CD4-positive, alpha-beta T cell treated with Interleukin-1 beta for 1 hour (primary cell): ENCODE results near the gene ANKRD13D.

Source experiments
- DNase-seq, 2 donors: peaks; one replicate each; pipeline ENCODE4 v3.0.0-alpha.2; 2020 to 2022

Gene ANKRD13D

DNA sequence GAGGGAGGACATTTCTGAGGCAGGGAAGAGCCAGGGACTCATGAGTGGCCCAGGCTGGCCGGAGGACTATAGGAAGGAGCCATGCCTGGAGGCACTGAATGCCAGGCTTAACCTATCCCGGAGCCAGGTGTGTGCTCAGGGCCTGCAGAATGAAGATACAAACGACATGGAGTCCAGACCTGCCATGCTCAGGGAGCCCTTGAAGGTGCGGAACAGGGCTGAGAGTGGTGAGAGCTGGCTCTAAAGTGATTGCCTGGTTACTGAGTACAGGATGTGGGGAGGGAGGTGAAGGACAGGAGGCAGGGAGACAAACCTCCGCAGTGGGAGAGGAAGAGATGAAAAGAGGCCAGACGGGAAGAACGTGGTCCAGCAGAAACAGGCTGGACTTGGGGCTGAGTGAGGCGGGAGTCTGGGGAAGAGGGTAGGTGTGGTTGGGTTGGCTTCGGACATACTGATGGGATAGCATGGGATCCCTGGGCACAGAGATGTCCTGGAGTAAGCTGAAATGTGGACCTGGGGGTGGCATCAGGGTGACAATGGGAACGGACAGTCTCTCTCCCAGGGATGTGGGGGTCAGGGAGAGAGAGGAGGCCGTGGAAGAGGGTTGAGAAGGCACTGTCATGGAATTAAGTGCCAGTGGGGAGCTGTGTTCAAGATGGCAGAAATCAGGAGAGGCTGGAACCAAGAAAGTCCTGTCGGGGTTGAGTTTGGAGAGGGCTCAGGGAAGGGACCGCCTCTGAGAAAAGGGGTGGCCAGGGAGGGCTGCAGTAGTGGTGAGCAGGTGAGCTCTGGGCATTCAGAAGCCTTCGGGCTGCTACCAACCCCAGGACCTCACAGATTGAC lies 1.5 kb upstream of the ANKRD13D start:
- peak; percentile 32 to 53 for DNase-seq

DNA sequence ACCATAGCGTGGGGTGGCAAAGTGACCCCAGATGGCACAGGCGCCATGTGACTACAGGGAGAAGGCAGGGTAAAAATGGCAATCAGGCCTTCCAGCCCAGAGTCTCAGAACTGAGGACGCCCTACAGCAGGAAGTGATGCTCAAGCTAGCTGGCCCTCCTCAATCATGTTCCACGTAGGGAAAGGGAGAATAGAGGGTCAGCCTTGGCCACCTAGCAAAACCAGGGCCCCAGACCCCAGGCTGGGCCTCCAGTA lies 978 bp upstream of the ANKRD13D start:
- DNase-seq = no peak

DNA sequence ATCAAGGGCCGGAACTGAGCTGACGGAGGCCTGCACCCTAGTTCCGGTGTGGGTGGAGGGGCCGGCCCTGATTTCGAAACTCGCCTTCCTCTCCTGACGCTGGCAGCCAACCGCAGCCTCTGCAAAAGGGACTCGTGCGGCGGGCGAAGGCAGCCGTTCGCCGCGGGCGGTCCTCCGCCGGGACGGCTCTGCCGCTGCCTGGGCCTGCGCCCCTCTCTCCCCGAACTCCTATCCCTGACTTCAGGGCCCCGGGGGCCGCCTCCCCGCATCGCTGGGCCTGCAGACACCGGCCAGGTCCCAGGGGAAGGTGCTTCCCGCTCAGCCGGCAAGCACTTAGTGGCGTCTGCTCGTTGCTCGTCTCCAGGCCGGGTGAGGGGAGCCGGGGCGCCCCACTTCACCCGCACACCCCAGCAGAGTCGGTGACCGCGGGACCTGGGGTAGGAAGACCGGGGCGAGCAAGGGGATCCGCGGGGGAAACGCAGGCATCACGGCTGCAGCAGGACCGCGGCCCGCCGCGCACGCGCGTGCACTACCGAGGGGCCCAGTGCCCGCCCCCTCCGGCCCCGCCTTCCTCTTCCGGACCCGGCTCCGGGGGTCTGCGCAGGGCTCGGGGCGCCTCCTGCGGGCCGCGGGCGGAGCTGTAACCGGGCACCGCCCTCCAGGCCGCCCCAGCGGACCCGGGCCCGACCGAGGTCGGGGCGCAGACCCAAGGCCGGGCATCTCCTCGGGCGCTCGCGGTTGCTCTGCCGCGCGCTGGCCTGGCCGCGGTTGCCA lies 464 bp upstream of the ANKRD13D start:
- peak; percentile 87 to 91 for DNase-seq

- no peak for DNase-seq
Observed at GRCh38 chr11:67289651-67290479, 762 bp downstream of the ANKRD13D start.

GRCh38 chr11:67290801-67291200 lies 1.7 kb downstream of the ANKRD13D start:
- no peak for DNase-seq

DNA sequence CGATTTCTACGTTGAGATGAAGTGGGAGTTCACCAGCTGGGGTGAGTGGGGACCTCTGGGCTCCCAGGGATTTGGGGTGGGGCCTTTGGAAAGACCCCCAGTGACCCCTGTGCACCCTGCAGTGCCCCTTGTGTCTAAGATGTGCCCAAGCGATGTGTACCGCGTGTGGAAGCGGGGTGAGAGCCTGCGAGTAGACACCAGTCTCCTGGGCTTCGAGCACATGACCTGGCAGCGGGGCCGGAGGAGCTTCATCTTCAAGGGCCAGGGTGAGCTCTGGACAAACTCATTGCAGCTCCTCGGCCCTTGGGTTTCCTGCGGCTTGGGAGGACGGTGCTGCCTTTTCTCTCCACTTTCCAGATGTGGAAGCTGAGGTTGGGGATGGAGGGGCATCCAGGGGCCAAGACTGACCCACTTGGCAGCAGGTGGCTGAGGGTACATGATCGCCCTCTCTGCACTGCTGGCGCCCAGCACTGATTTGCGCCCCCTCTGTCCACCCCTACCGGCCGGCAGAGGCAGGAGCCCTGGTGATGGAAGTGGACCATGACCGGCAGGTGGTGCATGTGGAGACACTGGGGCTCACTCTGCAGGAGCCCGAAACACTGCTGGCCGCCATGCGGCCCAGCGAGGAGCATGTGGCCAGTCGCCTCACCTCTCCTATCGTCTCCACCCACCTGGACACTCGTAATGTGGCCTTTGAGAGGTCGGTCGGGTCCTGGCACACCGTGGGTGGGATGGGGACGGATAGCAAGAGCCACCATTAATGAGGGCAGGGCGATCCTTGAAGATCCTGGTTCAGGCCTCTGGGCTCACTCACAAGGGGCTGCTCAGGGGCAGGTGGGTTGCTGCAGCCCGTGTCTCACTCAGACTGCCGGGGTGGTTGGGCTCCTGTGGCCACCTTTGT lies 2.6 kb downstream of the ANKRD13D start:
- DNase-seq = no peak

DNA sequence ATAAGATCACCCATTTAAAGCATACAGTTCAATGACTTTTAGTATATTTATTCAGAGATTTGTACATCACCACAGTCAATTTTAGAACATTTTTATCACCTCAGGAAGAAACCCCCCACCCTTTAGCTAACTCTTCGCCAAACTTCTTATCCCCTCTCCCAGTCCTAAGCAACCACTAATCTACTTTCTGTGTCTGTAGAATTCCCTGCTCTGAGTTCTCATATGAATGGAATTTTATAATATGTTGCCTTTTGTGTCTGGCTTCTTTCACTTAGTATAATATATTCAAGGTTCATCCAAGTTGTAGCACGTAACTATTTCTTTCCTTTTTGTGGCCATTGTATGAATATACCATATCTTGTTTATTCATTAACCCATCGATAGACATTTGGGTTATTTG lies 3.6 kb downstream of the ANKRD13D start:
- no peak for DNase-seq

GRCh38 chr11:67293090-67293489 lies 4.0 kb downstream of the ANKRD13D start:
- peak in 1 of 2 donors; percentile 55 for DNase-seq

DNA sequence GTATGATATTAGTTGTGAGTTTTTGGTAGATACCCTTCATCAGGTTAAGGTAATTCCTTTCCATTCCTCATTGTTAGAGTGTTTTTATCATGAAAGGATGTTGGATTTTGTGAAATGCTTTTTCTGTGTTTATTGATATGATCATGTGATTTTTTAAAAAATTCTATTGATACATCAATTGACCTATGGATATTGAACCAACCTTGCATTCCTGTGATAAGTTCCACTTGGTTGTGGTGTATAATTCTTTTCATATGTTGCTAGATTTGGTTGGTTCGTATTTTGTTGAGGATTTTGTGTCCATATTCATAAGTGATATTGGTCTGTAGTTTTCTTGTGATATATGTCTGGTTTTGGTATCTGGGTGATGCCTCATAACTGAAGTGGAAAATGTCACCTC lies 6.7 kb downstream of the ANKRD13D start:
- DNase-seq = no peak

DNA sequence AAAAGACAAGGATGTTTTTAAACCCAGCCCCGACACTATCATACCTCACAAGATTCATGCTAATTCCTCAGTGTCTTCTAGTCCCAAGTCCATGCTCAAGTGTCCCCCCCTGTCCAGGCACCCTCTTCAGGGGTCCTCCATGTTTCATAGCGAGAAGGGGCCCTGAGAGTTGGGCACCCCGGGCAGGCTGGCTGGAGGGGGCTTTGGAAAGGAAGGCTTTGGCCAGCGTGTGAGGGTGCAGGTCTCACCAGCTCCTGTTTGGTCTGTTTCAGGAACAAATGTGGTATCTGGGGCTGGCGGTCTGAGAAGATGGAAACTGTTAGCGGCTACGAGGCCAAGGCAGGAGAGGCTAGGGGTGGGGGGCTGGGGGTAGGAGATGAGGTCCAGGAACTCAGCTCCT lies 9.7 kb downstream of the ANKRD13D start:
- DNase-seq = no peak

DNA sequence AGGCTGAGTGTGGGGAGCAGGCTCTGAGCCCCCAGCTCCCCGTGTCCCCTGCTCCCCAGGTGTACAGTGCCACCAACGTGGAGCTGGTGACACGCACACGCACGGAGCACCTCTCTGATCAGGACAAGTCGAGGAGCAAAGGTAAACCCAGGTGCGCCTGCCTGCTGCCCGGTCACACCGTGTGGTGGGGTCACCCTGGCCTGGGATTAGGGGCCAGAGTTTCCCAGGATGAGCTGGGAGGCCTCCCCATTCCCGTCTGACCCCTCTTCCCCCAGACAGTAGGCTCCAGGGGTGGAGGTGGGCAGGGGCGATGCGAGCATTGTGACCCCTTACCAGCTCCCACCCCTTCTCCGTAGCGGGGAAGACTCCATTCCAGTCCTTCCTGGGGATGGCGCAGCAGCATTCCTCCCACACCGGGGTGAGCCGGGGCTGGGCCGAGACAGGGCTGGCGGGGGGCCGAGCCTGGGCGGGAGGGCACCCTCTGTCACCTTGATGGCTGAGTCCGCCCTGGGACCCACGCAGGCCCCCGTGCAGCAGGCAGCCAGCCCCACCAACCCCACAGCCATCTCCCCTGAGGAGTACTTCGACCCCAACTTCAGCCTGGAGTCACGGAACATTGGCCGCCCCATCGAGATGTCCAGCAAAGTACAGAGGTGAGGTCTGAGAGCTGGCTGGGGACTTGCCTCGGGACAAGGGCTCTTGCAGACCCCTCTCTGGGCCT lies 10.5 kb downstream of the ANKRD13D start:
- DNase-seq = no peak

DNA sequence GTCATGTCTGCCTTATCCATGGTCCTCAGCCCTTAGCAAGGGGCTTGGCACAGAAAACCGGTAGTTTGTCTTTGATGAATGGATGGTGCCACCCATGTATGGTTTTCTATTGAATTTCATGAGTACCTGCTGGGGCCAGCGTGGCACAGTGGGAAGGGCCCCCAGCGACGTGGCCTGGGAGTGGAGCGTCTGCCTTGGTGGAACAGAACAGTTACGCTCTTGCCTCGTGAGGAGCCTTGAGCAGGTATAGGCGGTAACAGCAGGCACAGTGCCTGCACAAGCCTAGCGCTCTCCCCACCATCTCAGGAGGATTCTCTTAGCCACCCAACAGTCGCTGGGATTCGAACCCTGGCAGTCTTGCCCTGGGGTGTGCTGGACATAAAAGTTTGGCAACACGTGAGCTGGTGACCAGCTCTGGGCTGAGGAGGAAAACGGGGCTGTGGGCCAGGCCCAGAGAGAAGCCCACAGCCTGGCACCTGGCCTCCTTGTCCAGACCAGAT lies 11.2 kb downstream of the ANKRD13D start:
- no peak for DNase-seq

- no peak for DNase-seq
Observed at GRCh38 chr11:67300756-67301312, 11.7 kb downstream of the ANKRD13D start.

DNA sequence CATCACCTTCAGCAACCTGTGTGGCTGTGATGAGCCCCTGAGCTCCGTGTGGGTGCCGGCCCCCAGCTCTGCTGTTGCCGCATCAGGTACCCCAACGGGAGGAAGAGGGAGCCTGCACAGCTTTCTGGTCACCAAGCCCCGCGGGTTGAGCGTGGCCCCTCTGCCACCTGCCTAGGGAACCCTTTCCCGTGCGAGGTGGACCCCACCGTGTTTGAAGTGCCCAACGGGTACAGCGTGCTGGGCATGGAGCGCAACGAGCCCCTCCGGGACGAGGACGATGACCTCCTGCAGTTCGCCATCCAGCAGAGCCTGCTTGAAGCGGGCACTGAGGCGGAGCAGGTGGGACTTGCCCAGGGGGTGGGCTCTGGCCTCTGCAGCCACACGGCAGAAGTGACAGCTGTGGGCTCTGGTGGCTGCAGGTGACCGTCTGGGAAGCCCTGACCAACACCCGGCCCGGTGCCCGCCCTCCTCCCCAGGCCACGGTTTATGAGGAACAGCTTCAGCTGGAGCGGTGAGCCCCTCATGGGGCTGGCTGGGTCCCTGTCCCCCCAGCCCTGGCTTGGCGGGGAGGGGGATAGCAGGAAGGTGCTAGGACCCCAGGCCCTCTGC lies 12.3 kb downstream of the ANKRD13D start:
- no peak for DNase-seq

DNA sequence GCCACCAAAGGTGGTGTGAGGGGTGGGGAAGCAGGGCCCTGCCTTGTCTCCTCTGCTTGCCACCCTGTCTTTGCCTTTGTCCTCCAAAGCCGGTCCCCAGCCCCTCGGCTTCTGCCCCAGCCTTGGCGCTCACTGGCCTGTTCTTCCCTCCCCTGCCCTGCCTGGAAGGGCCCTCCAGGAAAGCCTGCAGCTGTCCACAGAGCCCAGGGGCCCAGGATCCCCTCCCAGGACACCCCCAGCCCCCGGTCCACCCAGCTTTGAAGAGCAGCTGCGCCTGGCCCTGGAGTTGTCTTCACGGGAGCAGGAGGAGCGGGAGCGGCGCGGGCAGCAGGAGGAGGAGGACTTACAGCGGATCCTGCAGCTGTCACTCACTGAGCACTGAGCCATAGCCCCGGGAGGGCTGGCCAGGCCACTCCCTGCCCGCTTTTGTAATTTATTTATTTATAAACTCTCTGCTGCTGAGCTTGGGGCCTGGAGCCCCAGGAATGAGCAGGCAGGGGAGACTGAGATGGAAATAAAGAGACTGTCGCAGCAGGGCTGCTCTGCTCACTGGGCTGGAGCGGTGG lies 12.9 kb downstream of the ANKRD13D start:
- no peak for DNase-seq

GRCh38 chr11:67302571-67303131 lies 13.5 kb downstream of the ANKRD13D start:
- no peak for DNase-seq

- DNase-seq = peak; percentile 43 to 47
Observed at GRCh38 chr11:67303132-67303834, 14.2 kb downstream of the ANKRD13D start, which contains the start of gene SSH3. Gene SSH3, plus strand, starts transcription at chr11:67303530. Its CDS starts 96 bp downstream, at chr11:67303626.

DNA sequence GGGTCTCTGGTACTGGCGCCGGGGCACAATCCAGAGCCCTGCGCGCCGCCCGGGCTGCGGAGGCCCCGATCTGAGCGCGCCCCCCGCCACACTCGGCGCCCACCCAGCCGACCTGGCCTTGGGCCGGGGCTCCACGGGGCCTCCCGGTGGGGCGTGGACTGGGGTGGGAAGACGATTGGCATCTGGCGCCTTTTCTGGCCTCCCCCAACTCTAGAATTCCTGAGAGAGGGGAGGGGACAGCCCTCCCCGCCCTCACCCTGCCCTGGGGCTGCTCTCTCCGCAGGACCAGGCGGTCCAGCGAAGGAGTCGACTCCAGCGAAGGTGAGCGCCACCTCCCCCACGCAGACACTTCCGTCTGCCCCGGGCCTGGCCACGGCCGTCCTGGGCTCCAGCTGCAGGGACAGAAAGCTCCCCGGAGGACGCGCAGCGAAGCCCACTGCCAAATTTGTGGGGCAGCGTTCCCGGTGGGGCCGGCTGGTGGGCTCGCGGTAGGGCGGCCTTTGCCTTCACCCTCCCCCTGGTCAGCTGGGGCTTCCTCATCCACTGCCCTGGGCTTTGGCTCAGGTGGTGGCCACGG lies 14.8 kb downstream of the ANKRD13D start:
- DNase-seq = no peak
